Skin of body (tissue), 2 donors: ENCODE data around the gene HIGD2A. TPM values are rescaled to one million over a fixed set of nuclear protein-coding genes. Genes with fewer than 3 reads are reported as not detected.

Experiments
- DNase-seq: peaks from one replicate; lab custom pipeline; 2025; lab: John Stamatoyannopoulos, UW
- total RNA-seq: library from RNA; depleted of rRNA; stranded (reverse); fragments of >200 nt; gene quantifications from one replicate; pipeline ENCODE4 v1.2.3, GENCODE V29; 2014

HIGD2A gene, protein sequence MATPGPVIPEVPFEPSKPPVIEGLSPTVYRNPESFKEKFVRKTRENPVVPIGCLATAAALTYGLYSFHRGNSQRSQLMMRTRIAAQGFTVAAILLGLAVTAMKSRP
- 69.9 TPM for total RNA-seq

GRCh38 chr5:176388444-176389134, at the start of gene HIGD2A, which contains the start of gene NOP16:
Gene HIGD2A, plus strand, starts transcription at chr5:176388751. Its CDS starts 69 bp downstream, at chr5:176388820.
Gene NOP16, minus strand, starts transcription at chr5:176388598. Its CDS starts 59 bp downstream, at chr5:176388539.
- DNase-seq, result peak; percentile 99

- DNase-seq, result no peak
Observed at GRCh38 chr5:176339304-176339703, 49.2 kb upstream of the HIGD2A start.

DNA sequence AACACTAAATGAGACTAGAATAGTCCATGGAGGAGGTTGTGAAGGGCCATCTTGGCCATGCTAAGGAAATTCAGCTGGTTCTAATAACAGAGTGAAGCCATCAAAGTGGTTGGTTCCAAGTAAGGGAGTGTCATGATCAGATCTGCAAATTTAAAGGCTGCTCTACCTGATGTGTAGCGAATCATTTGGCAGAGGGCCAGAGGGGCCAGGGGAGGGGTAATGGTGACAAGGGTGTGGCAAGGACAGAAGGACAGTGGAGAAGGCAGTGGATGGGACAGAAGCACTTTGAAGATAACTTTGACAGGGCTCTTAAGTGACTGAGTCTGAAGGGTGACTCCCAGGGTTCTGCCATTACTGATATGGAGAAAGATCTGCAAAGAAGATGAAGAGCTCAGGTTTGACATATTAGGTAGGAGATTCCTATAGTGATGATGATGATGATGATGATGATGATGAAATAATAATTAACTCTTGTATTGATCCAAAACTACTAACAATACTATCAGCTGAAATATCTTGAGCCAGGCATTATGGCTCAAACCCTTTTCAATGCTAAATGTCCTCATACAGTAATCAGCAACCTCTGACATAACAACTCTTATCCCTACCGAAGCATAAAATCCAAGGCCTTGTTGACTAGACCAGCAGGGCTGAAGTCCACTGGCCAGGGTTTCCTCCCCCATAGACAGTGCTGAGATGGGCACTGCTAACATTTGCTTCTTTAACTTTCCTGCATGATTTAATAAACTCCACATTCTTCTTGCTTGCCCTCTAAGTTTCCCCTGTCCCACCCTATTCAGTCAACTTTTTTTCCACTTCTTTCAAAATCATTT, 47.0 kb upstream of the HIGD2A start:
- DNase-seq, result no peak

DNA sequence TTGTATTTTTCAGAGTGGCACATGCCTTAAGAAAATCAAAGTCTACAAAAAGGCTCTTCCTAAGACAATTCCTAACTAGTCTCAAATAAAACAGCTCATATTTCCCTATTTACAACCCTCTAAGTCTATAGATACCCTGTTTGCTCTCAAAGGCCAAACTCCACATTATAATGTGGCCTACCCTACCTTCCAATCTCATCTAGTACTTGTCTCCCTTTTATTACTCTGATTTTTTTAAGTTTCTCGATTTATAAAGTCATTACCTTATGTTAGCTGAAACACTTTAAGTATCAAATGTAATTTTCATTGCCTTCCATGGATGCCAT, 46.4 kb upstream of the HIGD2A start:
- no peak for DNase-seq

DNA sequence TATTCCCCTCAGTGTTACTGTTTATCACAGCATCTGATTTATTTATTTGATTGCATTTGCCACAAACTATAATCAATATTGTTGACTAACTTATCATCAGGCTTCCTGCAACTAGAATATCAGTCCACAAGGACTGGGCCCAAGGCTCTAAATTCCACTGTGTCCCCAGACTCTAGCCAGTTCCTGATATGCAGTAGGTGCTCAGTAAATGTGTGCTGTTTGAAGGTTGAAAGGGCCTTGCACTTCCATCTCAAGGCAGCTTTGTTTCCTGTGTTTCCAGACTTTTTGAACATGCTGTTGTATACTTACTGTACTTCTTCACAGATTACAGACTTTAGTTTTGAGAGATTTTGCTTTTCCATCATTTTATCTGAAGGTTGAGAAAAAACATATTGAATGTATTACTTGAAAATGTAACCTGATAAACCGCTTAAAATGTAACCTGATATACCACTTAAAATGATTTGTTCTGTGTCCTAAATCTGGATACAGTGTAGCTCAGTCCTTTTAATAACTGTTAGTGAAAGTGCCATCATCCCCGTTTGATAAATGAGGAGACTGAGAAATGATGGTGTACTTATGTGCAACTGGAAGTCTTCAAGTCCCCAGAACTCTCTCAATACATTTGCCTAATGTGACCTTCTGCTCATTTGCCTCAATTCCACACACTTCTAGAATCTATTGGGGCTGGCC, 45.6 kb upstream of the HIGD2A start:
- DNase-seq, result no peak

DNA sequence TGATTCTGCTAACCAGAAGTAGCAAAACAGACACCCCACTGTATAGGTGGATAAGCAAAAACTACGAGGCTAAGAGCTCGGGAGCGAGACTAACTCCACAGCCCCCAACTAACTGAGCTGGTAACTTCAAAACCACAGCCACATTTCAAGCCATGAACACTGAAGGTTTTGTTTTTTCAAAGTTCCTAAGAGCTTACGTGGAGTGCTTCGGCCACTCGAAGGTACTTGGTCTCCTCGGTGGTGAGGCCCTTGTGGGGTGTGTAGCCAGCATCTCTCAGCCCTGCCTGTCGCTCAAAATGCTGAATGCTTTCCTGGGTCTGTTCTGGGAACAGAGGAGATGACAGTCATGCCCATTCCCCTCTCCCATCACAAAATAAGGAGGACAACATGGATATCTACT, 38.1 kb upstream of the HIGD2A start:
- no peak for DNase-seq

GRCh38 chr5:176352116-176352878, 36.3 kb upstream of the HIGD2A start:
- no peak for DNase-seq

DNA sequence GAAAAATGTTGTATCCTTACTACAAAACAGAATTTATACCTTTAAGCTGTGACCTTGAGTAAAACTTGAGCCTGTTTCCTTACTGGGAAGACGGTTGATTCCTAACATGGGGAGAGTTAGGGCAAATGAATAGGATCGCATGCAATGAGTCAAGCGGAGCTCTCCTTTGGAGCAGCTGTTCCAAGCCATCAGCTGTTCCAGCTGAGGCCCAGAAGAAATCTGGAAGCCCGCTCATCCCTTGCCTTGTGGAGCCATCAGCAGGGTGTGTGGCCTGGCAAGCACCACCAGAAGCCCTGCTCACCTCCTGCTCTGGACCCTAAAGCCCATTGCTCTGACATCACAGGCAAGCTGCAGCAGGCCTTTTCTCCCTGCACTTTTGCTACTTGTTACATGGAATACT, 35.0 kb upstream of the HIGD2A start:
- DNase-seq, result no peak

GRCh38 chr5:176355400-176356178, 33.0 kb upstream of the HIGD2A start:
- no peak for DNase-seq

GRCh38 chr5:176356179-176356566, 32.4 kb upstream of the HIGD2A start:
- no peak for DNase-seq

DNA sequence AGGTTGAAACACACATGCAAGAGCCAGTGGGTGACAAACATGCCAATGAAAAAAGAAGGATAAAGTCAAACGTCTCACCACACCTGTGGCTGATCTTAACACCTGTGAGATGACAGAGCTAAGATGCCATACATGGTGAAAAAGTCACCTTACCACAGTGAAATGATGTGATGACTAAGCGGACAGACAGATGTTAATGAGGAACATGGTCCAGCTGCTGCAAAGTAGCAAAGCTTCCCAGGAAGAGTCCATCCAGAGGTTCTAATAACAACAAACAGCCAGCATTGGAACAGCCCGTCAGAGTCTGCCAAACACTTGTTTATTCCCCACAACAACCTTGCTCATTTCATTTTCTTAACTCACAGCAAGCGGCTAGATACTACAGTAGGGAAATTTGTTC, 28.9 kb upstream of the HIGD2A start:
- no peak for DNase-seq

DNA sequence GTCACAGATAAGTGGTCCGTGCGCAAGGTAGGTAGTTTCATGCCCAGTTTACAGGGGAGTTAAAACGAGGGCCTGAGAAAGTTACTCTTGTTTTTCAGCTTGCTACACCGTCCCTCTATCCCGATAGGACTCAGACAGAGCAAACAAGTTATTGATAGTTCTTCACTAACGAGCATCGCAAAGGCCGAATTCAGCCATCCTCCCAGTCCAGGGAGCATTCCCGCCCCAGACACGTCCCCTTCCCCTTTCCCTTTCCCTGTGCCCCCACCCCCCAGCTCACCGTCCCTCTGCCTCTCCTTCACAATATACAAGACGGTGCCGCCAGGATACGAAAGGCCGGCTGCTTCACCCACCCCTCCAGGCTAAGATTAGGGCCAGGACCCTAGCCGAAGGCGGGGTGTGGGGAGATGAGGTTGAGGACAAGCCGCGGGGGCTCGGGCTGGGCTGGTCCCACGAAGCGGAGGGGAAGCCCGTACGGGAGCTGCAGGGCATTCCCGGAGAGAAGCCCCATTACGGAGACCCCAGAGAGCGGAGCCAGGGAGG, 27.6 kb upstream of the HIGD2A start:
- DNase-seq, result no peak

DNA sequence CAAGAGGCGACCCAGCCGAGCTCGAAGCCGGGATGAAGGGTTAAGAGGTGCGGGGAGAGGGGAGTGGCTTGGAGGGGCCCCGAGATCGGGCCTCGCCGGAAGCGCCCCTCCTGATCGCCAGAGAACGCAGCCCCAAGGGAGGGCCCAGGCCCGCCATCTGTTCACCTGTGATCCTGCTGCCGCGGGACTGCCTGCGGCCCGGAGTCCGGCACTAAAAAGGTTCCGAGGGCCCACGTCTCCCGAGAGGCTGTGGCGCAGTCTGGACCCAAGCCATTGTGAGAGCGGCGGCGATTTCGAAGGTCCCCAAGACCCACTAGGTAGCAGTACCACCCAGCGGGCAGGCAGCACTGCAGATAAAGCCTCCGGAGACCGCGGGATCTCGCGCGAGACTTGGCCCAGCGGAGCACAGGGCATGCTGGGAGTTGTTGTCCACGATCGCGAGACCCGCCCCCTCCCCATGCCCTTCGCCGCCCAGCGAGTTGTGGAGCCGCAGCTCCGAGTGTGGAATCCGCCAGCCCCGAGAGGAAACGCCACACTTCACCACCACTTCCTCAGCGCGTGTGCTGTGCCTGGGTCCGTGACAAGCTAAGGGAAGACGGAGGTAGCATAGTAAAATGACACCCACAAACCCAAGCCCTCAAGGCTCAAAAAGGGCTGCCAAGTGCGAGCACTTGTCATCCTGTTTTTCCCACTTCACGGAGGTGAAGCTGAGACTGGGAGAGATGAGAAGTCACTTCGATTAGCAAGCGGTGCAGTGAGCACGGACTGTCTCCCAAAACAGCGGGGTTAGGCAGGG, 26.9 kb upstream of the HIGD2A start, which contains the start of gene KIAA1191:
Gene KIAA1191, minus strand, starts transcription at position 328 of the 796 bp plus-strand sequence. CDS start 2,256 bp downstream, outside the sequence.
- DNase-seq, result peak; percentile 88

DNA sequence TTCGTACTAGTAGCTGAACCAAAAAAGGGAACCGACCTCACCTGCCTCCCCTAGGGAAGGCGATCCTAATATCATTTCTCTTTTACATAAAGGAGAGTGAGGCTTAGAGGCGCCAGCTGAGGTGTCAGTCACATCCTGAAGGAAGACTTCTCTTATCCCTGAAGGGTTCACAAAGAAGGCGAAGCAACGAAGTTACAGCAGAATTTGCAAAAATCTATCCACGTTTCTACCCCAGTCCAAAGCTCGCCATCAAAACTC, 26.4 kb upstream of the HIGD2A start:
- no peak for DNase-seq

DNA sequence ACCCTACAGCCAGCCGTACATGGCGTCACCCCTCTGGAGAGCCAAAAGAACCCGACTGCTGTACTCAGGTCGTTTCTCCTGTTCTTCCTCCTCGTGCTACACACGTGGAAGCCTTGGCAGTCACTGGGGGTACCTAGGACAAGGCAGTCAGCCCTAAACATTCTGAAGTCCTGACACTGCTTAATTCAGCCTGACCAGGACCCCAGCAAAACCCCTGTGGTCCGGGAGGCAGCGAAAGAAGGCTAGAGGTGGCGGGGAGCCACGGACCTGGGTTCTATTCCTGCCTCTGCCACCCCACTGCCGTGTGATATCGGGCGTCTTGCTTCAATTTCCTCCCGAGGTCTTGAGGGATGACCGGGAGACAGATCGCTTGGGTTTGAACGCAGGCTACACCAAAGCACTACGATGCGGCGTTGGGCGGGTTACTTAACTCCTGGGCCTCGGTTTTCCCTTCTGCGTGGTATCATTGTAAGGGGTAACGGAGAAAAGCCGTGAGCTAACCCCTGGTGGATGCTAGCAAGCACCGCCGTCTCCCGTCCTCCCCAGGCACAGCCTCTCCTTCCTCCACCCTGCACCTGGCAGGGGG, 23.7 kb upstream of the HIGD2A start:
- DNase-seq, result no peak

GRCh38 chr5:176365351-176366231, 23.0 kb upstream of the HIGD2A start, which contains the start of gene ARL10:
Gene ARL10, plus strand, starts transcription at chr5:176365487. Its CDS starts 77 bp downstream, at chr5:176365564.
- peak; percentile 18 for DNase-seq

GRCh38 chr5:176366232-176366894, 22.2 kb upstream of the HIGD2A start:
- DNase-seq, result no peak
